DMS 273 (cell line): ENCODE data around the gene ADORA2B.
"Not testable (repeated sequence)": the region's sequence is repeated elsewhere in the genome, so short reads cannot be mapped to it uniquely, and the experiment has no call there.

Experiments
- DNase-seq: peaks from one replicate; lab custom pipeline; 2025; ENCODE audit not compliant: unreplicated experiment; lab: John Stamatoyannopoulos, UW

Gene ADORA2B

DNA sequence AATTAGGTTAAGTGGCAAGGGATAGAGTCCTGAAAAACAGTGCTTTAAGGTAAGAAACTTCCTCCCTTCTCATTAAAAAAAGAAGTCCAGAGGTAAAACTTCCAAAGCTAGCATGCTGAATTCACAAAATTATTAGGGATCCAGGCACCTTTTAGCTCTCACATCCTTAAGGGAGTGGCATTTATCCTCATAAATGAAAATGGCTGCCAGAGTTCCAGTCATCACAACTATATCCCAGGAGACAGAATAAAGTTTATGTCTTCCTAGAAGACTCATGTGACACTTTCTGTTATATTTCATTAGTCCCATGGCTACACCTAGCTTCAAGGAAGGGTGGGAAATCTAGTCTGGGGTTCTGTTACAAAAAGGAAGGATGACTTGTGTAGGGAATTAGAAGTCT, 23.3 kb upstream of the ADORA2B start:
- no peak for DNase-seq

DNA sequence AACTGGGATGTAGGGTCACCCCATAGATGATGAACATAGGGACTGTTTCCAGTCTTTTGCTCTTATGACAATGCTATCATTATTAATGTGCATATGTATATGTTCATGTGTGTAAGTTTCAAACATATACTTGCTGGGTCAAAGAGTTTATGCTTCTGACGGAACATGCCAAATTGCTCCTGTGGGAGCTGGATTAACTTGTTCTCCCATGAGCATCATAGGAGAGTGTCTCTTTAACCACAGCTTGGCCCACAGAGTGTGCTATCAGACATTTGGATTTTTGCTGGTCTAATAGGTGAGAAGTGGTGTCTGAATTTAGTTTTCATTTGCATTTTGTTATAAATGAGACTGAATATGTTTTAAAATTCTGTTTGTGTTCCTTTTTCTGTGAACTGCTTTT, 22.3 kb upstream of the ADORA2B start:
- no peak for DNase-seq

DNA sequence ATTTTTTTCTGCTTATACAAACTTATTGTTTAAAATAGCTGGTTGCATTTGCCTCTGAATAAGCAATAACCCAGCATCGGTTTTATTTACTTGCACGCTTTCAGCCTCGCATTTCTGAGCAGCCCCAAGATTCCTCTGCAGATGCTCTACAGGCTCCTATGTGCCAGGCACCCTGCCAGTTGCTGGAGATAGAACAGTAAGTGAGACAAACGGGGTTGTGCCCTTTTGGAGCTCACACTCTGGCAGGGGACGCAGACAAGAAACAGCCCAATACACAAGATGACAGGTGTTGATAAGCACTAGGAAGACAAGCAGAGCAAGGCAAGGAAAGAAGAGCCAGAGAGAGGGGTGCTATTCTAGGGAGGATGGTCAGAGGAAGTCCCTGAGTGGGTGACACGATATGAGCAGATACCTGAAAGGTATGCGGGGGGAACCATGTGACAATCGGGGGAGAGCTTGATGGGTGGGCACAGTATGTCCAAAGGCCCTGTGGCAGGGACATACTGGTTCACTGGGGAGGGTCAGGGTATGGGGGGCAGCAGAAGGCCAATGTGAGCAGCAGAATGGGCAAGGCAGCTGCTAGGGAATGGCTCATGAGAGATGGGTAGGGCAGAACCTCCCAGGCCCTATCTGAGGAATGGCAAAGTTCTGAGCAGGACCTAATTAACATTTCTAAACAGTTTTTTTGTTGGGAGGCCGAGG, 18.7 kb upstream of the ADORA2B start:
- DNase-seq: no peak

DNA sequence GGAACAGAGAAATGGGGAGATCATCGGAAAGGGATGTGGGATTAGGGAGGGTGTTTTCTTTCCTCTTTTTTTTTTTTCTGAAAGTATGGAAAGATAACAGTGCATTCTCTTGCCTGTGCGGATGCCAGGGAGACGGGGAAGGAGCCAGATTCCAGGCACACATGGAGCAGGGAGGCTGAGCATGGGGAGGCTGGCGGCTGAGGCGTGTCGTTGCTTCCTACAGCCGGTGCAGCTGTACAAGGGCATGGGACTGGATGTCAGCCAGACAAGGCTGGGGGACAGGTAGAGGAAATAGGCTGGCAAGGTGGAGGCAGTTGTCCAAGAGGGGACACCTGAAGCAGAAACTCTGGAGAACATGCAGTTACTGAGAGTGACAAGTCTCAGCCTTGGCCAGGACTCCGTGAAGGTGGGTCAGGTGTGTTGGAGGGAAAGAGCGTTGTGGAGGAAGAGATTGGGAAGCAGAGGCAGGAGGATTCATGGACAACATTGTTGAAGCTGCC, 16.6 kb upstream of the ADORA2B start:
- no peak for DNase-seq

DNA sequence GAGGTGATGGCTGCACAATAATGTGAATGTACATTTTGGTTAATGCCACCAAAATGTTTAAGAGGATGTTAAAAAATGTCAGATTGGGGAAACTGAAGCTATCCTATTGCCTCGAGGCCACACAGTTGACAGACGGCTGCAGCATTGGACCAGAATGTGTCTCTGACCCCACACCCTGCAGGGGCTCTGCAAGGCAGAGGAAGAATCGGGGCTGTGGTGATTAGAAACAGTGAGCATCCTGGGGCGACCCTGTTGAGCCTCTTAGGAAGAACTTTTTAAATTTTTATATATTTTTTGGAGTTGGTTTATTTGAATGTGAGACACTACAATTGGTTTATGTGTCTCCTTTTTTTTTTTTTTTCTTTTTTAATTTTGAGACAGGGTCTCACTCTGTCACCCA, 15.0 kb upstream of the ADORA2B start:
- no peak for DNase-seq

DNA sequence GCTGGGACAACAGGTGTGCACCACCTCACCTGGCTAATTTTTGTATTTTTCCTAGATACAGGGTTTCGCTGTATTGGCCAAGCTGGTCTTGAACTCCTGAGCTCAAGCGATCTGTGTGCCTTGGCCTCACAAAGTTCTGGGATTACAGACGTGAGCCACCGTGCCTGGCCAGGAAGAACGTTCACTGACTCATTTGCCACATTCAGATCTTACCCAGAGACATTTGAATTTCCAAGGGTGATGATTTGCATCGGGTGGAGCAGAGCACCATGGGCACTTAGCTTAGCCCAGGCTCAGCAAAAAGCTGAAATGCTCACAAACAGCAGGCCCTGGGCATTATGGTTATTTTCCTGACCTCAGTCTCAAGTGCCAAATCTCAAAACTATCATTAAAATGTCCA, 14.5 kb upstream of the ADORA2B start:
- DNase-seq: no peak

DNA sequence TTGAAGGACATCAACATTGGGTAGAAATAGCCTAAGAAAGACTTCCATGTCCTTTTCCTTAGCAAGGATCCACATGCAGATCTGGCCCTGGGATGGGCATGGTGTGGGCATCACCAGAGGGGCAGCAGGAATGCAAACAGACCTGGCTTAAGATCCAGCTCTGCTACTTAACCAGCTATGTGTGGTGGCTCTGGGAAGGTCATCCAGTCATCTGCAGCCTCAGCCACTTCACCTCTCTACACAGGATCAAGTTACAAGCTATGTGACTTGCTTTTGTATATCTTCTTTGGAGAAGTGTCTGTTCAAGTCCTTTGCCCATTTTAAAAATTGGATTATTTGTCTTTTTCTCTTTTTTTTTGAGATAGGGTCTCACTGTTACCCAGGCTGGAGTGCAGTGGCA, 13.5 kb upstream of the ADORA2B start:
- DNase-seq: no peak

DNA sequence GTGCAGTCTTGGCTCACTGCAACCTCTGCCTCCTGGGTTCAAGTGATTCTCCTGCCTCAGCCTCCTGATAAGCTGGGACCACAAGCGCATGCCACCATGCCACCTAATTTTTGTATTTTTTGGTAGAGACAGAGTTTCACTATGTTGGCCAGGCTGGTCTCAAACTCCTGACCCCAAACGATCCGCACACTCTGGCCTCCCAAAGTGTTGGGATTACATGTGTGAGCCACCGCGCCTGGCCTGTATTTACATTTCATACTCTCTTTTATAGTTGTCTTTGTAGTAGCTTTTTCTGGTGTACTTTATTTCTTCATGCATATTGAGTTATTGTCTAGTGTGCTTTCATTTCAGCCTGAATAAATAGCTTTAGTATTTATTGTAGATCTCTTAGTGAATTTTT, 10.1 kb upstream of the ADORA2B start:
- no peak for DNase-seq

DNA sequence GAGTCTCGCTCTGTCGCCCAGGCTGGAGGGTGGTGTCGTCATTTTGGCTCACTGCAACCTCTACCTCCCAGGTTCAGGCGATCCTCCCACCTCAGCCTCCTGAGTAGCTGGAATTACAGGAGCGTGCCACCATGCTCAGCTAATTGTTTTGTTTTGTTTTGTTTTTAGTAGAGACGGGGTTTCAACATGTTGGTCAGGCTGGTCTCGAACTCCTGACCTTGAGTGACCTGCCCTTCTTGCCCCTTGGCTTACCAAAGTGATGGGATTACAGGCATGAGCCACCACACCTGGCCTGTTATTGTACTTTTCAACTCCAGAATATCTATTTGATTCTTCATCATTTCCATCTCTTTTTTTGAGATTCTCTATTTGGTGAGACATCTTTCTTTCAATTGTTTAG, 9.0 kb upstream of the ADORA2B start:
- DNase-seq: no peak

DNA sequence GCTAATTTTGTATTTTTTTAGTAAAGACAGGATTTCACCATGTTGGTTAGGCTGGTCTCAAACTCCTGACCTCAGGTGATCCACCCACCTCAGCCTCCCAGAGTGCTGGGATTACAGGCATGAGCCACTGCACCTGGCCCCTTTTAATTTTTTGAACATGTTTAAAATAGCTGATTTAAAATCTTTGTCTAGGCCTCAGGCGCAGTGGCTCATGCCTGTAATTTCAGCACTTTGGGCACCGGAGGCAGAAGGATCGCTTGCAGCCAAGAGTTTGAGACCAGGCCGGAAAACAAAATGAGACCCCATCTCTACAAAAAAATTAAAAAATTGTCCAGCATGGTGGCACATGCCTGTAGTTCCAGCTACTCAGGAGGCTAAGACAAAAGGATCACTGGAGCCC, 8.4 kb upstream of the ADORA2B start:
- DNase-seq: not testable (repeated sequence)

DNA sequence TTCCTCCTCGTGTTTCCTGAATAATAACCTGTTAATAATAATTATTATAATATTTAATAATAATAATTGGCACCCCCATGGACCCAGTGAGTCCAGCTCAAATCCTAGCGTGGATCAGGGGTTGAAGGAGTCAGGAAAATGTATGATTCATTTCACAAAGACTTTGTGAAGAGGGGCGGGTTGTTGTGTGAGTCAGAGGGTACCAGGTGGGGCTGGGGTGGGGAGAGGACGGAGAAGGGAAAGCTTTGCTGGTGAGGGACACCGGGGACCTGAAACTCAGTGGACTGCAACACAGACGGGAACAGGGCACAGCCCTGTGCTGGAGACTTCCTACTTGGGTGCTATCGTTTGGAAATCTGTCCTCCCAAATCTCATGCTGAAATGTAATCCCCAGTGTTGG, 3.1 kb upstream of the ADORA2B start:
- DNase-seq: no peak

DNA sequence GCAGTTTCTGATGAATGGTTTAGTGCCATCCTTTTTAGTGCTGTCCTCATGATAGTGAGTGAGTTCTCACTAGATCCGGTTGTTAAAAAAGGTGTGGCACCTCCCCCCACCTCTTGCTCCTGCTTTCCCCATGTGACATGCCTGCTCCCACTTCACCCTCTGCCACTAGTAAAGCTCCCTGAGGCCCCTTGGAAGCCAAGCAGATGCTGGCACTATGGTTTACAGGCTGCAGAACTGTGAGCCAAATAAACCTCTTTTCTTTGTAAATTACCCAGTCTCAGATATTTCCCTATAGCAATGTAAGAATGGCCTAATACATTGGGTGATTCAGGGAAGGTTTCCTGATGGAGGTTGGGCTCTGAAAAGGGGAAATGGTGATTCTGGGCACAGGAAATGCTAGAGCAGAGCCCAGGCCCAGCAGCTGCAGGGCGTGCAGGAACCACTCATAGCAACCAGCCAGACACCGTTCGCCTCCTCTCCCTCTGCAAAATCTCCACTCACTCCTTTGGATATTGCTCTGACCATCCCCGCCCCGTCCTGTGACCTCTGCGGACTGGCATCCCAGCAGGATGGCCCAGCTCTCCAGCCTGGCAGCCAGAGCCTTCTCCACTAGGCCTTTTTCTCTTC, 2.6 kb upstream of the ADORA2B start:
- DNase-seq: no peak

DNA sequence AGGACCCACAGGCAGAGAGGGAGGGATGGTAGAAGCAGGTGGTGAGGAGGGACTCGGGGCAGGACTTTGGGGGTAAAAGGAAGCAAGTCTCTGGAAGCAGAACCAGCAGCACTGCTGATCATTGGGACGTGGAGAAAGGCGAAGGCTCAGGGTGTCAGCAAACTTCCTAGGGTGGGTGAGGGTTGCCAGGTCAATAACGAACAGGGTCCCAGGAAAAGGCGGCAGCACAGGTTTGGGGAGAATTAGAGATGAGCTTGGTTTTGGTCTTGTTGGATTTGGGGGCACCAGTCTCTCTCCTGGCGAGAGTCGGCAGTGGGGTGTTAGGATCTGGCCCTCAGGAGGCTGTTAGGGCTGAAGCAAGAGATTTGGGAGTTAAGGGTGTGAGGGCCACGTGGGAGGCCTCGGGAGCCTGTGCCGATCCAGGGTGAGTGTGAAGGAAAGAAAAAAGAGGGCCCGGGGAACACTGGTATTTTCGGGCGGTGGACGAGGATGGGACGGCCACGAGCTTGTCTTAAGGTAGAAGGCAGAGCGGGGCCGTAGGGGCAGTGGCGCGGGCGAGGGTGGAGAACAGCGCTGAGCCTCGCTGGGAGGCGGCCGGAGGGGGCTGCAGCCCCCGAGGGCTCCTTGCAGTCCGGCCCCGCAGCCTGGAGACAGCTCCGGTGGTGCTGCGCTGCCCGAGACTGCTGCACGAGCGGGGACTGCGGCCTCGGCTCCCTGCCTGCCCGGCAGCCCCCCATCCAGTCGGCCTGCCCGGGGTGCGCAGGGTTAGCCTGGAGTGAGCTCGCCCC, 765 bp upstream of the ADORA2B start:
- DNase-seq: no peak

DNA sequence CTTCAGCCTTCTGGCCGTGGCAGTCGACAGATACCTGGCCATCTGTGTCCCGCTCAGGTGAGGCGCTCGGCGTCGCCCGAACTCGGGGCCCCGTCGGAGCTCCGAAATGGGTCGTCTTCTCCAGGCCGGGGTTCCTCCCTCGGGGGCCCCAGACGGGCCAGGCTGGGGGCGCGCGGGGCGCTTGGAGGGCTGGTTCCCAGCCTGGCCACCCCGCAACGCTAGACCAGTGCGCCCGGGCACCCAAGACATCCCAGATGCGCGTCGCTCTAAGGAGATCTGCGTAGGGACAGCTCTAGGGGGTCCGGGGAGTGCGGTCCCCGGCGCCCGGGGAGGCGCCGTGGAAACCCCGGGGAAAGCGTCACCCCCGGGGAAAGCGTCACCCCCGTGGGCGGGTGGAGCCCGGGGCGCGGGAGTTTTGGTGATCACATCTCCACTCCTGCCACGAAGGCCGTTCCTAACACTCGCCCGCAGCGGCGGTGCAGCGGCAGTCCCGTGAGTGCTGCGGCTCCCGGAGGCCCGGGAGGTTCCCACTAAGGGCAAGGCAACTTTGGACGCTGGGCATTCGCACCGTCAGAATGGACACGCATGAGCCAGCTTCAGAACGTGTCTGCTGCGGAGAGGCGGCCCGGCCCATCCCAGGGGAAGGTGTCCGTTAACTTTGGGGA, 729 bp downstream of the ADORA2B start:
- DNase-seq: peak; percentile 38

DNA sequence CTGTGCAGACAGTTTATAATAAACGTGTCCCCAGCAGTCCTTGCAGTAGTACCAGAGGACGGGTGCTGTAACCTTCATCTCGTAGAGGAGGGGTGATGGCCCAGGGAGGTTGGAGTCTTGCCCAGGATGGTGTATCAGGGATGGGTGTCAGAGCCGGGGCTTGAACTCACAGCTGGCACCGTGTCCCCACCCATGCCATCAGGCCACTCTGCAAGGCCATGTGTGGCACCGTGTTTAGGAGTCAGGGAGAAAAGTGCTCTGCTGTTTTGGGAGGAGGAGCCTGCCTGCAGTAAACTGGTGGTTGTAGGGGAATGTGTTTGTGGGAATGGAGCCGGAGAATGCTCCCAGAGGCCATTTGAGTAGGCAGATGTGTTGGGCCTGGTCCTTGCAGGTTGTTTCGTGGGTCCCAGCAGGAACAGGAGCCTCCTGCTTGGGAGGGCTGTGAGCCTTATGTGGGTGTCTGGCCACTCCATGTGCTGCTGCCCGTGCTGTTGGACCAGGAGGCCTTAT, 1.7 kb downstream of the ADORA2B start:
- peak; percentile 20 for DNase-seq

DNA sequence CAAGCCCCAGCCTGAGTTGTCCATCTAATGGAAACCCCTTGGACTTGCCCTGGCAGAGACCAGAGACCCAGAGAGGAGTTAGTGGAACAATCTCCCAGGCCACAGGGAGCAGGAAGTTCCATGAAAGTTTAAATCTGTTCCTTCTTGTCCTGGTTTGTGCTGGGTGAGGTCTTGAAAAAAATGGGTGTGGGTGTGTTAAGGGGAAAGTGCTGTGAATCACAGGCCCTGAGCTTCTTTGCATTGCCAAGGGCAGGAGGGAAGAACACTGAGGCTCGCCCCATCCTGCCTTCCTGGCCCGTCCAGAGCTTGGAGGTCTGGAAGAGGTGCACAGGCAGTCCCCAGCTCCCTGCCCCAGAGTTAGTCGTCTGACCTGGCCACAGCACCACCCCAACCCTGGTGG, 2.3 kb downstream of the ADORA2B start:
- no peak for DNase-seq

DNA sequence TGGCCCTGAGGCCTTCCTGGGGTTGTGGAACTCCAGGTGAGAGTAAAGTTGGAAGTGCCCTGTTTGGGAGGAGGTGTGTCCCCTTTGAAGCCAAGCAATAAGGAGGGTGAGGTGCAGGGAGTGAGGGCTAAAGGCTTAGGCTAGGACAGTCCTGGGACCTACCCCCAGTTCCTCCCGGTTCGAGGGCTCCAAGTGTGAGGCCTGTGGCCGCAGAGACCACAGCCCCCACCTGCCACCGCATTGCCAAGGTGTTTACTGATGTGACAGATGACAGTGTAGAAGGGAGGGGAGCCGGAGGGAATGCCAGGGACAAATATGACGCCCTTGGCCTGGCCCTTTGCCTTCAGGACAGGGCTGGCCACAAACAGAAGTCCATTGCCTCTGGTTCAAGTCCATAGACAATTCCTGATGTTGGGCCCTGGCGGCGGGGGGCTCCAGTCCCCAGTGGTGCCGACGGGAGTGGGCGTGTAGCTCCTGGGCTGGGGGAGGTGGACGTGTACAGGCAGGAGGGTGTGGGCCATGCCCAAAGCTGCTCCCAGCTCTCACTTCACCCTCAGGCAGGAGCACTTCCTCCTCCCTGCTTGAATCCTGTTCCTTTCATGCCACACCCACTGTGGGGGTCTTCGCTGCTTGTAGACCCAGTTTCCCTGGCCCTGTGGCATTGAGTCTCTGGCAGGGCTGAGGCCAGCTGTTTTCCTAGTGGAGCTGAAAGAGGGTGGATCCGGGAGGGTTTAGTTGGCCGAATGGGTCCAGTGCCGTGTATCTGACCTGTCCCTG, 3.2 kb downstream of the ADORA2B start:
- DNase-seq: no peak

DNA sequence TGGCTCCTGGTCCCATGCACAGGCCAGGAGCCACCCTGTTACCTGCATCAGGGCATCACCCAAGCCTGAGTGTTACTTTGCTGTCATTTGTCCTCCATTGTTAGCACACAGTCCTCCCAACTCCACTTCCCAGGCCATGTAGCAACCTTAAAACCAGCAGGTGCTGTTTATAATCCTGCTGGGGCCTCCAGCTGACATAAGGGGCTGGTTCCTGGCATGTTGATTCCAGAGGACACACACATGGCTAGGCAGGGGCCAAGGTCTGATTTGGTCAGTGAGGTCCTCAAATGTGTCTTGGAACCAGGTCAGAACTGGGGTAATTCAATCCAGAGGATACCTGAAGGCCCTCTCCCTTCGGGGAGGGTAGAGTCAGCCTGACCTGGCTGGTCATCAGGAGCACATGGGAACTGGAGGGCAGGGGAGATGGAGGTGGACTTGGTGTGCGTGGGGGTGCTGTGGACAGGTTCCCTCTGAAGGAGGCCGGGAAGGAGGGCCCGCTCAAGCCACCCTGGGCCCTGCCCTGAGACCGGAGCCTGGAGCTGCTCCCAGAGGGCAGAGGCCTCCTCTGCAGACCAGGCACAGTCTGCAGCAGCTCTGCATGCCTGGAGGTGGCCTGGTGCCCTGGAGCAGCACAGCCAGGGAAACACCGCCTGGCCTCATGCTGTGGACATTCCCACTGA, 6.6 kb downstream of the ADORA2B start:
- DNase-seq: no peak

DNA sequence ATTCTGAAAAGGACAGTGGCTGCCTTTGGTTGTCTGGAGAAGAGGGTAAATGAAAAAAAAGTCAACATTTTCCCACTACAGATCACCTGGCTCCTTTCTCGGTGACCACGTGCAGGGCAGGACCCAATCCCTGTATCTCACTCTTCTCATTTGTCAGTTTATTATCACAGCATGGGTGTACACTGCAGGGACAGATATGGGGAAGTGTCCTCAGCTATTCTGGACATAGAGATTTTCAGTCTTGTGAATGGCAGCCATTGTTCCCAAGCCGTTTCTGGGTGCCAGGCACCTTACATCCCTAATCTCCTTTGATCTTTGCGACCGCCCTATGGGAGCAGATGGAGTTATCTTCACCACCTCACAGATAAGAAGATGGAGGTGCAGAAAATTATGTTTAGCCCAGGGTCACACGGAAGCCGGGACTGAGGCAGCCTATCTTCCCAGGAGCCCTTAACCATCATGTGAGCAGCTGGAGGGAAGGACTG, 7.2 kb downstream of the ADORA2B start:
- DNase-seq: no peak
